ENCODE data around the gene NLGN4X. TPM values are rescaled to one million over a fixed set of nuclear protein-coding genes. Genes with fewer than 3 reads are reported as not detected.

The NLGN4X gene
- total RNA-seq, 1 donor from 2014 or later = 1.2 TPM

GRCh38 chrX:6132970-6133369, 95.7 kb downstream of the NLGN4X start:
- DNase-seq (ENCODE audit: low spot score) = no peak
- Mint-ChIP-seq H3K36me3 (ENCODE audit: low read depth) (no peaks in the 10 kb centered on the region), H3K4me3 (ENCODE audit: unreplicated experiment) (no peak overlapping the region), H3K4me1 (ENCODE audit: low read depth) (no peaks in the 10 kb centered on the region), H3K9me3 (ENCODE audit: low read depth) (peaks cover 9% of the 10 kb centered on the region), H3K27me3 (ENCODE audit: low read depth) (no peaks in the 10 kb centered on the region), H3K27ac (ENCODE audit: unreplicated experiment) (no peak overlapping the region)
- TF ChIP-seq CTCF (IDR thresholded peaks at IDR 0.05) = no peak

- DNase-seq (ENCODE audit: low spot score) = no peak
- H3K27me3 Mint-ChIP-seq (ENCODE audit: low read depth) = no peaks in the 10 kb centered on the region
- H3K4me1 Mint-ChIP-seq (ENCODE audit: low read depth) = no peaks in the 10 kb centered on the region
- TF ChIP-seq CTCF (IDR thresholded peaks at IDR 0.05) = no peak
- H3K9me3 Mint-ChIP-seq (ENCODE audit: low read depth) = peaks cover 5% of the 10 kb centered on the region
- H3K27ac Mint-ChIP-seq (ENCODE audit: unreplicated experiment) = no peak overlapping the region
- H3K4me3 Mint-ChIP-seq (ENCODE audit: unreplicated experiment) = no peak overlapping the region
- no peaks in the 10 kb centered on the region for H3K36me3 Mint-ChIP-seq (ENCODE audit: low read depth)
Measured at GRCh38 chrX:6131287-6131686, 97.4 kb downstream of the NLGN4X start.

- no peaks in the 10 kb centered on the region for H3K4me1 Mint-ChIP-seq (ENCODE audit: low read depth)
- no peaks in the 10 kb centered on the region for H3K9me3 Mint-ChIP-seq (ENCODE audit: low read depth)
- H3K27ac Mint-ChIP-seq (ENCODE audit: unreplicated experiment) = no peak overlapping the region
- DNase-seq (ENCODE audit: low spot score) = no peak
- no peaks in the 10 kb centered on the region for H3K36me3 Mint-ChIP-seq (ENCODE audit: low read depth)
- H3K27me3 Mint-ChIP-seq (ENCODE audit: low read depth) = no peaks in the 10 kb centered on the region
- TF ChIP-seq CTCF (IDR thresholded peaks at IDR 0.05) = no peak
- no peak overlapping the region for H3K4me3 Mint-ChIP-seq (ENCODE audit: unreplicated experiment)
Measured at GRCh38 chrX:6129195-6129594, 99.5 kb downstream of the NLGN4X start.

GRCh38 chrX:6120329-6120728, 108.3 kb downstream of the NLGN4X start:
- Mint-ChIP-seq H3K27ac (ENCODE audit: unreplicated experiment) (no peak overlapping the region), H3K9me3 (ENCODE audit: low read depth) (no peaks in the 10 kb centered on the region), H3K27me3 (ENCODE audit: low read depth) (no peaks in the 10 kb centered on the region), H3K4me1 (ENCODE audit: low read depth) (no peaks in the 10 kb centered on the region), H3K36me3 (ENCODE audit: low read depth) (no peaks in the 10 kb centered on the region), H3K4me3 (ENCODE audit: unreplicated experiment) (no peak overlapping the region)
- no peak for DNase-seq (ENCODE audit: low spot score)
- no peak for TF ChIP-seq CTCF (IDR thresholded peaks at IDR 0.05)

GRCh38 chrX:6095469-6095868, 133.2 kb downstream of the NLGN4X start:
- H3K9me3 Mint-ChIP-seq (ENCODE audit: low read depth) = peaks cover 7% of the 10 kb centered on the region
- H3K27ac Mint-ChIP-seq (ENCODE audit: unreplicated experiment) = no peak overlapping the region
- DNase-seq (ENCODE audit: low spot score) = no peak
- H3K36me3 Mint-ChIP-seq (ENCODE audit: low read depth) = no peaks in the 10 kb centered on the region
- no peaks in the 10 kb centered on the region for H3K4me1 Mint-ChIP-seq (ENCODE audit: low read depth)
- no peak overlapping the region for H3K4me3 Mint-ChIP-seq (ENCODE audit: unreplicated experiment)
- TF ChIP-seq CTCF (IDR thresholded peaks at IDR 0.05) = no peak
- no peaks in the 10 kb centered on the region for H3K27me3 Mint-ChIP-seq (ENCODE audit: low read depth)

Measured in chondrocyte (in vitro differentiated cells).